ENCODE data around the gene SMARCD1.

The SMARCD1 gene

DNA sequence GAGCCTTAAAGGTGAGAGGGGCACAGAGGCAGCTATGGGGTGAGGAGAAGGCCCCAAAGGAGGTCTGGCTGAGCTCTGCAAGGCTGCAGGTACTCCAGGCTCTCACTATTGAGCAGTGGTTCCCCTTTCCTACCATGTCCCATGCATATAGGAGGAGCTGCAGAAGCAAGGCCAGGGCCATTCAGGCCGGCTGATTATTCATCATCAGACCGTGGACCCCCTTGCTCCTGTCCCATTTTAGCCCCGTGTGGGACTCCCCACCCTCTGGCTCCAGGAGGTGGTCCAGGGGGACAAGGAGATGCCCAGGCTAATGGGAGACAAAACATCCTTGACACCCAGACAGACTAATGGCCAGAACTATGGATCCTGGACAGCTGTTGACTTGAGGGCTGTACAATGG, 21.8 kb downstream of the SMARCD1 start:
- in situ Hi-C loops (cut with MboI; ENCODE audit: low pct_unique_long_range_greater_than_20kb, low sequenced_read_pairs, unreplicated experiment): no loop called here
- no peak for DNase-seq (ENCODE audit: low spot score)
- no peak for TF ChIP-seq CTCF (IDR thresholded peaks at IDR 0.05; ENCODE audit: extremely low read depth, insufficient read depth, missing control alignments)

- TF ChIP-seq CTCF (IDR thresholded peaks at IDR 0.05; ENCODE audit: extremely low read depth, insufficient read depth, missing control alignments): no peak
- in situ Hi-C loops (cut with MboI; ENCODE audit: low pct_unique_long_range_greater_than_20kb, low sequenced_read_pairs, unreplicated experiment): no loop called here
- no peak for DNase-seq (ENCODE audit: low spot score)
Observed at GRCh38 chr12:50107416-50108268, 22.5 kb downstream of the SMARCD1 start.

DNA sequence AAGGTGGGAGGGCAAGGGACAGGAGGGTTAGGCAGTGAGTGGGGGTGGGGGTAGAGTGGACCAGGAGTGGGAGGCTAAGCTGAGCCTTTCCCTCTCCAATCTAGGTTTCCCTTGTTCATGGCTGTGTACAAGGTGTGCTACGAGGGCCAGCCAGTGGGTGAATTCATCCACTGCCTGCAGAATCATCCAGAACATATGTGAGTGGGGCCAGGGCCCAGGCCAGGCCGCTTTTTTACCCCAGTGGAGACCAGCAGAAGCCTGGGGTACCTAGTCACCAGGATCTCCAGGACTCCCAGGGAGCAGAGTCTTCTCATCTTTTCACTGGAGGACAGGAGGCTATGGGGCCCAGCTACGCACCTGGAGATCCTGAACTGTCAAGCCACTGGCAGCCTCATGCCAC, 24.2 kb downstream of the SMARCD1 start:
- TF ChIP-seq CTCF (IDR thresholded peaks at IDR 0.05; ENCODE audit: extremely low read depth, insufficient read depth, missing control alignments): no peak
- no peak for DNase-seq (ENCODE audit: low spot score)
- in situ Hi-C loops (cut with MboI; ENCODE audit: low pct_unique_long_range_greater_than_20kb, low sequenced_read_pairs, unreplicated experiment): no loop called here

DNA sequence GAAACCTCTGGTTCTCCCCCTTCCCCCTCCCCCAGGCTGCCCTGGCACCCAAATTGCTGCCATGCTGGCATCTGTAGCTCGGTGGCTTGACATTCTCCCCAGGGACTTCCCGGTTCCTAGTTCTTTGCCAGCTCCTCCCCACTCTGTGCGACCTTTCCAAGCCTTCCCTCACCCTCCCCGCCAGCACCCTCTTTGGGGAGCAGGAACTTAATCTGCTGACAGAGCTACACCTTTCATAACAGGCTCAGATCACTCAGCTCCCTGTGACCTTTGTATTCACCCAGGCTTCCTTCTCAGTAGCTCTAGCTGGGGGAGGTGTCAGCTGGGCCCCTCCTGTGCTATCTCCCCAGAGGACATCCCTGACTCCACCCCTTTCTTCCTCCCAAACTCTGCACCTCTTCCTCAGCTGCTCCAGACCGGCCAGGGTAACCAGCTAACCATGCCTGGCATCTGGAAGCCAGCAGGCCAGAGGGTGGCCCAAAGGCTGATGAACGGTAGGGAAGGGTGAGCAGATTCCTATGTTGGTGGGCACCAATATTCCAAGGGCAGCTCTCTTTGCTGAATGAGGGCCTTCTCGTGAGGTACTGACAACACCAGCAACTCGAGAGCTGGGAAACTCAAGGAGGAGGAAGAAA, 25.1 kb downstream of the SMARCD1 start:
- DNase-seq (ENCODE audit: low spot score): peak; percentile 52
- in situ Hi-C loops (cut with MboI; ENCODE audit: low pct_unique_long_range_greater_than_20kb, low sequenced_read_pairs, unreplicated experiment): no loop called here
- no peak for TF ChIP-seq CTCF (IDR thresholded peaks at IDR 0.05; ENCODE audit: extremely low read depth, insufficient read depth, missing control alignments)

GRCh38 chr12:50110762-50111351, 25.7 kb downstream of the SMARCD1 start:
- no peak for DNase-seq (ENCODE audit: low spot score)
- no peak for TF ChIP-seq CTCF (IDR thresholded peaks at IDR 0.05; ENCODE audit: extremely low read depth, insufficient read depth, missing control alignments)
- in situ Hi-C loops (cut with MboI; ENCODE audit: low pct_unique_long_range_greater_than_20kb, low sequenced_read_pairs, unreplicated experiment): no loop called here

DNA sequence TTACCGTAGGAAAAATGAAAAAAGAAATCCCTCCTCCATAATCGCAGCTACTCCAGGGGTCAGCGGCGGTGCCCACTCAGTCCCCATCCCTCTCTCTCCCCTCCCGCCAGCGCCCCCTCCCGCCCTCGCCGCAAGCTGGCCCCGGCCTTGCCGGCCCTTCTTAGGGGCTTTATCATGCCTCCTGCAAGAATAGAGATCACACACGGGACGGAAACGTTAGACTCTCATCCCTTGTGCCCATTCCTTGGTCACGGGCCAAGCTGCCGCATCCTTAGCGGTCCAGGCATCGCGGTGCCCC, 26.2 kb downstream of the SMARCD1 start:
- in situ Hi-C loops (cut with MboI; ENCODE audit: low pct_unique_long_range_greater_than_20kb, low sequenced_read_pairs, unreplicated experiment): no loop called here
- DNase-seq (ENCODE audit: low spot score): no peak
- TF ChIP-seq CTCF (IDR thresholded peaks at IDR 0.05; ENCODE audit: extremely low read depth, insufficient read depth, missing control alignments): no peak
